CD4-positive, alpha-beta T cell treated with Interleukin-15 for 4 hours (primary cell): ENCODE measurements around the gene TASOR.

Experiments used
- DNase-seq: peaks from one replicate; pipeline ENCODE4 v3.0.0-alpha.2; 2020; ENCODE audit warnings: low spot score

Gene TASOR

GRCh38 chr3:56688191-56688590, 5.1 kb upstream of the TASOR start:
- no peak for DNase-seq

- DNase-seq = no peak
Measured at GRCh38 chr3:56684029-56684428, 964 bp upstream of the TASOR start.

- peak; percentile 77 for DNase-seq
Measured at GRCh38 chr3:56682462-56683121, 473 bp downstream of the TASOR start.

GRCh38 chr3:56681984-56682461, 1.0 kb downstream of the TASOR start:
- DNase-seq = no peak

- no peak for DNase-seq
Measured at GRCh38 chr3:56680054-56680580, 2.9 kb downstream of the TASOR start.

- no peak for DNase-seq
Measured at GRCh38 chr3:56677286-56677685, 5.8 kb downstream of the TASOR start.

- no peak for DNase-seq
Measured at GRCh38 chr3:56673781-56674457, 9.1 kb downstream of the TASOR start.

GRCh38 chr3:56667973-56668579, 15.0 kb downstream of the TASOR start:
- DNase-seq = peak; percentile 3

- DNase-seq = no peak
Measured at GRCh38 chr3:56664823-56665222, 18.2 kb downstream of the TASOR start.

GRCh38 chr3:56655709-56656108, 27.4 kb downstream of the TASOR start:
- no peak for DNase-seq

- DNase-seq = no peak
Measured at GRCh38 chr3:56654460-56654859, 28.6 kb downstream of the TASOR start.

GRCh38 chr3:56645407-56645806, 37.7 kb downstream of the TASOR start:
- DNase-seq = no peak

GRCh38 chr3:56633602-56634535, 49.2 kb downstream of the TASOR start:
- DNase-seq = no peak
